HepG2 (cell line): ENCODE data around the gene MTOR. TPM values are rescaled to one million over a fixed set of nuclear protein-coding genes. Genes with fewer than 3 reads are reported as not detected.
A peak's percentile ranks its signal among the peaks of the same experiment; 100 is the strongest.

Source experiments
- DPF2 ChIP-seq: sonication (generic); formaldehyde crosslinking; IDR thresholded peaks from 2 replicates; pipeline ENCODE4 v1.4.0; 2020; ENCODE audit warnings: mild to moderate bottlenecking, low read depth, missing genetic modification reagents, borderline replicate concordance
- ETV5 ChIP-seq: IDR thresholded peaks from 2 replicates; pipeline ENCODE4 v1.6.1; 2018; ENCODE audit warnings: missing biosample characterization, missing genetic modification reagents, inconsistent platforms, borderline replicate concordance
- MLXIP ChIP-seq: sonication (generic); formaldehyde crosslinking; IDR thresholded peaks from 2 replicates; pipeline ENCODE4 v1.9.0; 2021; ENCODE audit warnings: missing genetic modification reagents, borderline replicate concordance
- NFIB ChIP-seq: sonication (generic); formaldehyde crosslinking; IDR thresholded peaks from 2 replicates; pipeline ENCODE4 v1.9.0; 2021; ENCODE audit warnings: missing genetic modification reagents, mild to moderate bottlenecking, borderline replicate concordance
- NR2C2 ChIP-seq: sonication (generic); formaldehyde crosslinking; IDR thresholded peaks from 2 replicates; pipeline ENCODE4 v1.4.0; 2020; ENCODE audit warnings: missing genetic modification reagents, mild to moderate bottlenecking, moderate library complexity, borderline replicate concordance
- POLR2A ChIP-seq, 2 experiments: IDR thresholded peaks; 2 replicates each; pipeline ENCODE4 v1.6.1; 2011; ENCODE audit warnings: low read depth in 2 of 2, low read length in 2 of 2, mild to moderate bottlenecking in 1 of 2, moderate library complexity in 1 of 2; ENCODE audit not compliant: insufficient read depth in 1 of 2
- REPIN1 ChIP-seq: sonication (generic); formaldehyde crosslinking; IDR thresholded peaks from 2 replicates; pipeline ENCODE4 v1.8.0; 2022; ENCODE audit warnings: missing genetic modification reagents, low read depth, mild to moderate bottlenecking, borderline replicate concordance
- RFXAP ChIP-seq: sonication (generic); formaldehyde crosslinking; IDR thresholded peaks from 2 replicates; pipeline ENCODE4 v1.4.0; 2020; ENCODE audit warnings: missing genetic modification reagents, borderline replicate concordance
- SALL1 ChIP-seq: sonication (generic); formaldehyde crosslinking; IDR thresholded peaks from 2 replicates; pipeline ENCODE4 v1.8.0; 2022; ENCODE audit warnings: mild to moderate bottlenecking, missing genetic modification reagents
- SPEN ChIP-seq: sonication (generic); formaldehyde crosslinking; IDR thresholded peaks from 2 replicates; pipeline ENCODE4 v1.5.1; 2020; ENCODE audit warnings: low read depth, mild to moderate bottlenecking, missing genetic modification reagents
- TSC22D2 ChIP-seq: sonication (generic); formaldehyde crosslinking; IDR thresholded peaks from 2 replicates; pipeline ENCODE4 v1.5.1; 2020; ENCODE audit warnings: missing genetic modification reagents, mild to moderate bottlenecking, borderline replicate concordance
- ZFP41 ChIP-seq: sonication (generic); formaldehyde crosslinking; IDR thresholded peaks from 2 replicates; pipeline ENCODE4 v1.4.0; 2020; ENCODE audit warnings: mild to moderate bottlenecking, missing genetic modification reagents, borderline replicate concordance
- ZNF142 ChIP-seq: sonication (generic); formaldehyde crosslinking; IDR thresholded peaks from 2 replicates; pipeline ENCODE4 v1.4.0; 2020; ENCODE audit warnings: missing genetic modification reagents
- ZNF333 ChIP-seq: sonication (generic); formaldehyde crosslinking; IDR thresholded peaks from 2 replicates; pipeline ENCODE4 v1.4.0; 2020; ENCODE audit warnings: mild to moderate bottlenecking, missing genetic modification reagents, borderline replicate concordance
- ZNF547 ChIP-seq: sonication (generic); formaldehyde crosslinking; IDR thresholded peaks from 2 replicates; pipeline ENCODE4 v1.5.1; 2020; ENCODE audit warnings: mild to moderate bottlenecking, missing genetic modification reagents
- ZNF614 ChIP-seq: IDR thresholded peaks from 2 replicates; pipeline ENCODE4 v1.6.1; 2018; ENCODE audit warnings: missing biosample characterization, missing genetic modification reagents, inconsistent platforms, borderline replicate concordance
- ZNF629 ChIP-seq: sonication (generic); formaldehyde crosslinking; conservative IDR thresholded peaks from 2 replicates; pipeline ENCODE4 v1.5.0; 2020; ENCODE audit warnings: missing genetic modification reagents
- ZNF674 ChIP-seq: sonication (generic); formaldehyde crosslinking; IDR thresholded peaks from 2 replicates; pipeline ENCODE4 v1.5.0; 2020; ENCODE audit warnings: low read depth, mild to moderate bottlenecking, missing genetic modification reagents
- ZNF850 ChIP-seq: sonication (generic); formaldehyde crosslinking; conservative IDR thresholded peaks from 2 replicates; pipeline ENCODE4 v1.9.0; 2021; ENCODE audit warnings: mild to moderate bottlenecking, missing genetic modification reagents
- ZNF883 ChIP-seq: sonication (generic); formaldehyde crosslinking; IDR thresholded peaks from 2 replicates; pipeline ENCODE4 v1.5.1; 2020; ENCODE audit warnings: mild to moderate bottlenecking, missing genetic modification reagents; ENCODE audit errors: not compliant biosample characterization
- polyA plus RNA-seq, 8 experiments: library from polyadenylated mRNA; depleted of rRNA in 3 of 8; stranded (reverse) in 7 of 8; unstranded in 1 of 8; fragments of >200 nt; fragmentation: Illumina TruSeq in 4 of 8; extraction: Trizol in 4 of 8; gene quantifications; 2 replicates each; pipeline versions ENCODE4 v1.2.1 to v1.2.3, GENCODE V29; 2011 to 2016; ENCODE audit warnings: low read depth in 4 of 8, missing spikeins in 1 of 8, mixed read lengths in 1 of 8; ENCODE audit not compliant: insufficient read depth in 1 of 8
- total RNA-seq, 5 experiments: library from RNA; depleted of rRNA; stranded (reverse); fragments of >200 nt; fragmentation: Illumina TruSeq; extraction: Trizol; gene quantifications; 2 replicates each; pipeline ENCODE4 v1.2.3, GENCODE V29; 2016; ENCODE audit warnings: low read depth in 1 of 5

Gene MTOR
- total and polyA plus RNA-seq, 2 of the 13 experiments (the other 11 are each of a cell fraction or from before 2014, with no cell fraction given) = 24.6 to 34.6 TPM

DNA sequence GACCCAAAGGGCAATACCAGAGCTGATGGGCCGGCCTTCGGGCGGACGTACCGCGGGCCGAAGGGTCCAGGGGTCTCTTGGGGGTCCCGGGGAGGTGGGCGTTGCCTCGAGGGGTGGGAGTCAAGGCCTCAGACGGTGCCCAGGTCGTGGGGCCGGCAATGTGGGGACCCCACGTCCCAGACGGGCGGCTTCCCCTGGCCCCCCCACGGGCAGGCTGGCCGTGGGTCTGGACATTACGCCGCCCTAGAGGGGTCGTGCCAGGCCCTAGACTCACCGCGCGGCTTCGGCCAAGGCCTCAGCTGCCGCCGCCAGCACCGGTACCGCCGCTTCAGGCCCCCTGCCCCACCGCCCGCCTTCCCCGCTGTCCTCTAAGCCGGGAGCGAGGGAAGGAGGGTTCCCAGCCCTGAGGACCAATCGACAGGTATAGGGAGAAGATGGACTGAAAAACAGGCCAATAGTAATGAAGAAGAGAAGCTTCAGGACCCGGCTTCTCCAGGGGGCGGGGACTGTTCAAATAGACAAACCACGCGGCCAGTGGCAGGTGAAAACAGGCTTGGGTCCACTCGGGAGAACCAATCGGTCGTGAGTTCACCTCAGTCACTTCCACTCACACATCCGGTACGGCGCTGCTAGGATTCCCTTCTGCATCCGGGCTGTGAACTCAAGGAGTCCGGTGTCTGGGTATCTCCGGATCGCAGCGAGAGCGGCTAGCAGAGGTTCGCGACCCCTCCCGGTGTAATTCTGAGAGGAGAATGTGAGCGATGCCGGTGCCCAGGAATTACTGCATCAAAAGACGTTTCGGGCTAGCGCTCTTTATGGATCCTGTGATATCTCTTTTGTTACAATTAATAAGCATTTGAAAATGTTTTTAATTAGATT lies at the start of gene MTOR (continued):
- TF ChIP-seq POLR2A (IDR thresholded peaks at IDR 0.05; ENCODE audit: insufficient read depth in 1 of 2, low read depth in 2 of 2, low read length in 2 of 2) = peak; percentile 50 to 68; a peak in 3 of 4 replicates
- peak; percentile 77; the same call in 1 of the 2 replicates for TF ChIP-seq ZNF547 (CRISPR knock-in tag)
- TF ChIP-seq RFXAP (CRISPR knock-in tag) = peak; percentile 54
- peak; percentile 52 for TF ChIP-seq ZNF883 (CRISPR knock-in tag)
- no peak for TF ChIP-seq ZNF142 (CRISPR knock-in tag)
- TF ChIP-seq DPF2 (CRISPR knock-in tag) = no peak
- no peak for TF ChIP-seq ZNF629 (CRISPR knock-in tag)
- no peak for TF ChIP-seq ZNF674 (CRISPR knock-in tag)
- peak; percentile 77; the same call in 1 of the 2 replicates for TF ChIP-seq ETV5
- TF ChIP-seq ZNF333 = no peak
- no peak for TF ChIP-seq REPIN1 (CRISPR knock-in tag)
- peak; percentile 56; the same call in 1 of the 2 replicates for TF ChIP-seq SALL1 (CRISPR knock-in tag)
- TF ChIP-seq SPEN (CRISPR knock-in tag) = peak; percentile 84
- TF ChIP-seq ZNF614 (CRISPR knock-in tag) = peak; percentile 77; the same call in 1 of the 2 replicates
- peak; percentile 95 for TF ChIP-seq NR2C2 (CRISPR knock-in tag)
- no peak for TF ChIP-seq ZNF850
- no peak for TF ChIP-seq TSC22D2 (CRISPR knock-in tag)
- TF ChIP-seq MLXIP = no peak
- no peak for TF ChIP-seq NFIB
- TF ChIP-seq ZFP41 (CRISPR knock-in tag) = no peak
